Lower leg skin (tissue), 4 donors: ENCODE data around the gene PDZD8. TPM values are rescaled to one million over a fixed set of nuclear protein-coding genes. Genes with fewer than 3 reads are reported as not detected.

Experiments
- DNase-seq, 2 donors: peaks; one replicate each; pipeline ENCODE4 v3.0.0-alpha.2; 2019; ENCODE audit warnings: low spot score in 2 of 2
- H3K4me3 ChIP-seq: fragments of 200-600 bp; sonication (generic); 2 replicates; pipeline ENCODE4 v1.5.1; 2017; ENCODE audit warnings: mild to moderate bottlenecking, low read depth; ENCODE audit not compliant: poor library complexity, severe bottlenecking
- POLR2A ChIP-seq, 2 donors: fragments of 450-650 bp; IDR thresholded peaks; one replicate each; pipeline ENCODE4 v1.6.1; 2016 to 2017; ENCODE audit warnings: antibody characterized with exemption in 2 of 2, mild to moderate bottlenecking in 1 of 2, moderate library complexity in 1 of 2
- WGBS, 2 donors: methylation state at CpG; one replicate each; pipeline ENCODE4 v1.1.5; 2018; 5-methylcytosine and 5-hydroxymethylcytosine counted together
- intact Hi-C: fragments of 100-400 bp; cut with DNase I; formaldehyde crosslinking; loops from one replicate; pipeline ENCODE4 v1.15.0; 2023; ENCODE audit warnings: low total_unique reads
- total RNA-seq, 4 donors: library from RNA; depleted of rRNA; stranded (reverse); fragments of >200 nt; gene quantifications; one replicate each; pipeline ENCODE4 v1.1.0, GENCODE V29; 2016
- TF ChIP-seq, protein P1 (sequence below), 3 donors: fragments of 450-650 bp; IDR thresholded peaks; one replicate each; pipeline ENCODE4 v1.5.1; 2016; ENCODE audit warnings: antibody characterized with exemption in 3 of 3, mild to moderate bottlenecking in 3 of 3, moderate library complexity in 2 of 3

The PDZD8 gene
- total RNA-seq, 4 donors from 2014 or later = 20.6 to 29.4 (median 27.8) TPM

DNA sequence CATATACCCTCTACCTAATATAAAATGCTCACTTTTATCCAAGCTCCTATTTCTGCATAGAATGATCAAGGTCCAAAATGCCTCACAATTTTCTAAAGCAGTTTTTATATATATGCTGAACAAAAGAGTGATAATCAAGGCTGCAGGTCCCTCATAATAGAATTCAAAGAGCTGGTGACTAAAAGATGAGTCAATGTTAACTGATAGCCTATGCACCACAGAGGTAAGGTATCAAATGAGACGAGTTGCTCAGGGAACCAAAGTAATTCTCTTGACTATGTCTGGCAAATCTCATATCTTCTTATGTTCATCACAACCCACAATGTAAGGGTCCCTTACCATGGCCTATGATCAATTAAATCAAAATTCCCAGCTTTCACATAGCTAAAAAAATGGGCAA, 15.2 kb downstream of the PDZD8 start:
- DNase-seq = no peak
- 61 to 83% methylated on average over 1 of the region's 1 CpG for WGBS, 2 donors
- TF ChIP-seq, protein P1, sequence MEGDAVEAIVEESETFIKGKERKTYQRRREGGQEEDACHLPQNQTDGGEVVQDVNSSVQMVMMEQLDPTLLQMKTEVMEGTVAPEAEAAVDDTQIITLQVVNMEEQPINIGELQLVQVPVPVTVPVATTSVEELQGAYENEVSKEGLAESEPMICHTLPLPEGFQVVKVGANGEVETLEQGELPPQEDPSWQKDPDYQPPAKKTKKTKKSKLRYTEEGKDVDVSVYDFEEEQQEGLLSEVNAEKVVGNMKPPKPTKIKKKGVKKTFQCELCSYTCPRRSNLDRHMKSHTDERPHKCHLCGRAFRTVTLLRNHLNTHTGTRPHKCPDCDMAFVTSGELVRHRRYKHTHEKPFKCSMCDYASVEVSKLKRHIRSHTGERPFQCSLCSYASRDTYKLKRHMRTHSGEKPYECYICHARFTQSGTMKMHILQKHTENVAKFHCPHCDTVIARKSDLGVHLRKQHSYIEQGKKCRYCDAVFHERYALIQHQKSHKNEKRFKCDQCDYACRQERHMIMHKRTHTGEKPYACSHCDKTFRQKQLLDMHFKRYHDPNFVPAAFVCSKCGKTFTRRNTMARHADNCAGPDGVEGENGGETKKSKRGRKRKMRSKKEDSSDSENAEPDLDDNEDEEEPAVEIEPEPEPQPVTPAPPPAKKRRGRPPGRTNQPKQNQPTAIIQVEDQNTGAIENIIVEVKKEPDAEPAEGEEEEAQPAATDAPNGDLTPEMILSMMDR (IDR thresholded peaks at IDR 0.05) = no peak
- TF ChIP-seq POLR2A (IDR thresholded peaks at IDR 0.05) = no peak
- no peak overlapping the region for H3K4me3 ChIP-seq
- intact Hi-C loops = no loop called here

DNA sequence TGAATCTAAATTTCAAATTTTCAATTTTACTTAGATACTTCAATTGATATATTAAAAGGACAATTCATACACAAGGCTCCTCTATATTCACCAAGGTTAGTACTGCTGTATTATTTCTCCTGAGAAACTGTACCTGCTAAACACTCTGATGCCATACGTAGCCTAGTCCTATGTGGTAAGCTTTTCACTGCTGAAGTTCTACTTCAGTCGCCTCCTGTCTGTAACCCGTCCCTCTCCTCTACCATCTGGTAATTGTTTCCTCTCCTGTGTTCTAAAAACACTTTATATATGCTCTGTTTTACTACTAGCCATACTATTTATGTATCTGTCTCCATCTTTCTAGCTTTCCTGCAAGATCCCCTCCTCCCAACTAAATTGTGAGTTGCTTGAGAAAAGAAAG, 20.2 kb downstream of the PDZD8 start:
- DNase-seq = no peak
- no peak for TF ChIP-seq POLR2A (IDR thresholded peaks at IDR 0.05)
- TF ChIP-seq, protein P1 (IDR thresholded peaks at IDR 0.05) = no peak
- H3K4me3 ChIP-seq = no peak overlapping the region
- 82 to 85% methylated on average over 3 of the region's 3 CpGs for WGBS, 2 donors
- intact Hi-C loops = no loop called here

DNA sequence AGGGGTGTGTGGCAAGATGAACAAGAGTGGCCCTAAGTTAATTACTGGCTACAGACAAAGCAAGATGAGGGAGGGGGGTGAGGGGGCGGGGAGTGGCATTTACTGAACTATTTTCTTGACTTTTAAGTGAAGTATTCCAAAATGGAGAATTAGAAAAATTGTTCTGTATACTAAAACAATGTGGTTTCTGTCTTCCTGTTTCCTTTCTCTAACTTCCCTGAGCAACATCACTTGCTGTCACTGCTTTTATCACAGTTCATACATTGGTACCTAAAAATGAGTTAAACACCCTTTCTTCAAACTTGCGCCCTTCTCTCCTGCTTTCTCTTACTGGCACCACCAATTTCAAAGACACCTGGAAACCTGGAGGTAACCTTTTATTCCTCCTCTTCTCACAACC, 21.6 kb downstream of the PDZD8 start:
- no peak for DNase-seq
- intact Hi-C loops = no loop called here
- 84 to 91% methylated on average over 2 of the region's 2 CpGs for WGBS, 2 donors
- TF ChIP-seq, protein P1 (IDR thresholded peaks at IDR 0.05) = no peak
- TF ChIP-seq POLR2A (IDR thresholded peaks at IDR 0.05) = no peak
- H3K4me3 ChIP-seq = no peak overlapping the region

DNA sequence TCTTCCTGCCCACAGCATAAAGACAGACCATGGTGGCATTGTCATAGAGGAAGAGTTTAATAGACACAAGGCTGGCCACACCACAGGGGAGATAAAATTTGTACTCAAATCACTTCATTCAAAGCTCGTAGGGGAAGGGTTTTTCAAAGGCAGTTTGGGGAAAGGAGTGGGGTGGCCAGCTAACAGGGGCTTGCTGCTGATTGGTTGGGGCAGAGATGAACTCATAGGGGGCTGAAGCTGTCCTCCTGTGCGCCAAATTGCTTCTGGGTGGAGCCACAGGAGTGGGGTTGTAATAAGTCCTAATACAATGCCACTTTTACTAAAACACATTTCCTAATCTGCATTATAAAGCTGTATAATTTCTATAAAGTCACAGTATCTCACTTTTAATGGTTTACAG, 22.5 kb downstream of the PDZD8 start:
- no peak overlapping the region for H3K4me3 ChIP-seq
- WGBS, 2 donors = 92 to 96% methylated on average over 2 of the region's 2 CpGs
- TF ChIP-seq POLR2A (IDR thresholded peaks at IDR 0.05) = no peak
- TF ChIP-seq, protein P1 (IDR thresholded peaks at IDR 0.05) = no peak
- intact Hi-C loops = no loop called here
- no peak for DNase-seq

DNA sequence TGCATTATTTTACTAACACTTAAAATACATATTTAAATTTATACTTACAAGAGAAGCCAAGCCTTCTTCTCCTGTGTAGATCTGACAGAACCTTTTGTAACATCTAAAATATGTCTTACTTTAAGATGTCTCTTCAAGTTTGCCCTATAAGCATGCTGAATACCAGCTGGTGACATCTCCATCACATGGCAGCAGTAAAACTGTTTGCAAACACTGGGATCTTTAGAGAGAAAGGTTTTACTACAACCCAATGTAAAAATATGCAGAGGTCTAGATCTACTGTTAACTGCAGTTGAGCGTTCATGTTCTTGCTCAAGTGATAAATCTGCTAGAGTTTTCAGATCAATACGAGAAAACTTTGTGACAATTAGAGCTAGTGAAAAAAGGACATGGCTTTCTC, 23.2 kb downstream of the PDZD8 start:
- intact Hi-C loops = no loop called here
- no peak for DNase-seq

DNA sequence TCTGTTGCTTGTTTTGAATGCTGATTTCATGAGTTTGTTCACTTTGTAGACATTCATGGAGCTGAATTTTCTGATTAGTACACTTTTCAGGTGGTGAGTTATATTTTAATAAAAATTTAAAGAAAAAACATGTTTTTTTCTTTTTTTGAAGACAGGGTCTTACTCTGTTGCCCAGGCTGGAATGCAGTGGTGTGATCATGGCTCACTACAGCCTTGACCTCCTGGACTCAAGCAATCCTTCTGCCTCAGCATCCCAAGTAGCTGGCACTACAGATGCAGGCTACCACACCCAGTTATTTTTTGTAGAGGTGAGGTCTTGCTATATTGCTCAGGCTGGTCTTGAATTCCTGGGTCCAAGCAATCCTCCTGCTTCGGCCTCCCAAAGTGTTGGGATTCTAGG, 23.7 kb downstream of the PDZD8 start:
- TF ChIP-seq, protein P1 (IDR thresholded peaks at IDR 0.05) = no peak
- no peak for TF ChIP-seq POLR2A (IDR thresholded peaks at IDR 0.05)
- intact Hi-C loops = no loop called here
- H3K4me3 ChIP-seq = no peak overlapping the region
- no peak for DNase-seq
- WGBS, 2 donors = 96% methylated on average over 1 of the region's 1 CpG

More for the DNA sequence above, 23.2 kb downstream of the PDZD8 start:
- TF ChIP-seq, protein P1 (IDR thresholded peaks at IDR 0.05) = no peak
- TF ChIP-seq POLR2A (IDR thresholded peaks at IDR 0.05) = no peak
- no peak overlapping the region for H3K4me3 ChIP-seq
- WGBS, 2 donors = 93 to 95% methylated on average over 2 of the region's 2 CpGs
